BJ (cell line): Measurements from ENCODE around the gene TANC2. TPM values are rescaled to one million over a fixed set of nuclear protein-coding genes. Genes with fewer than 3 reads are reported as not detected.

Source experiments
- CTCF ChIA-PET: fragments of 350-600 bp; formaldehyde crosslinking; extraction: SDS; loops from one replicate; lab custom pipeline; 2021; ENCODE audit warnings: antibody characterized with exemption, inconsistent platforms; lab: Yijun Ruan, JAX
- POLR2A ChIA-PET: fragments of 300-600 bp; sonication (Branson Sonifier 250); formaldehyde crosslinking; extraction: SDS; loops from one replicate; lab custom pipeline; 2021; ENCODE audit warnings: antibody characterized with exemption; lab: Charles Lee
- DNase-seq: peaks from one replicate; pipeline ENCODE4 v3.0.0-alpha.2; 2011; ENCODE audit warnings: low read depth
- H3K27me3 ChIP-seq: 2 replicates; pipeline ENCODE4 v1.6.0; 2011; ENCODE audit warnings: low read length; ENCODE audit not compliant: control insufficient read depth, insufficient read depth
- H3K36me3 ChIP-seq: 2 replicates; pipeline ENCODE4 v1.5.1; 2011; ENCODE audit warnings: low read length; ENCODE audit not compliant: control insufficient read depth, insufficient read depth
- H3K4me3 ChIP-seq: 2 replicates; pipeline ENCODE4 v1.5.1; 2011; ENCODE audit warnings: low read depth, mild to moderate bottlenecking, control low read depth, low read length
- polyA plus RNA-seq: library from polyadenylated mRNA; depleted of rRNA; stranded (reverse); fragments of >200 nt; gene quantifications from 2 replicates; pipeline ENCODE4 v1.2.3, GENCODE V29; 2011
- TF ChIP-seq, protein P1 (sequence below): IDR thresholded peaks from 2 replicates; pipeline ENCODE4 v1.5.1; 2011; ENCODE audit warnings: low read depth, mild to moderate bottlenecking, control low read depth, inconsistent platforms, low read length, moderate library complexity; ENCODE audit not compliant: insufficient read depth

The TANC2 gene
- polyA plus RNA-seq, 1 experiment: 27.5 TPM

DNA sequence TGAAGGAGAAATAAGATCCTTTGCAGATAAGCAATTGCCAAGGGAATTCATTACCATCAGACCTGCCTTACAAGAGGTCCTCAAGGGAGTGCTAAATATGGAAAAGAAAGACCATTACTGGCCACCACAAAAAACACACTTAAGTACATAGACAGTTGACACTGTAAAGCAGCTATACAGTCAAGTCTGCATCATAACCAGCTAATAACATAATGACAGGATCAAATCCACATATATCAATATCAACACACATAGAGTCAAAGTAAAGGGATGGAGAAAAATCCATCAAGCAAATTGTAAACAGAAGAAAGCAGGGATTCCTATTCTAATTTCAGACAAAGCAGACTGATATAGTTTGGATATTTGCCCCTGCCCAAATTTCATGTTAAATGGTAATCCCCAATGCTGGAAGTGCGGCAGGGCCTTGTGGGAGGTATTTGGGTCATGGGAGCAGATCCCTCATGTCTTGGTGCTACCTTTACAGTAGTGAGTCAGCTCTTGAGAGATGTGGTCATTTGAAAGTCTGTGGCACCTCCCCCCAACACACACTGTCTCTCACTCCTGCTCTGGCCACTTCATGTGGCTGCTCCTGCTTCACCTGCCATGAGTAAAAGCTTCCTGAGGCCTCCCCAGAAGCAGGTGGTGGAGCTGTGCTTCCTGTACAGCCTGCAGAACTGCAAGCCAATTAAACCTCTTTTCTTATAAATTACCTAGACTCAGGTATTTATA is 32.8 kb downstream of the TANC2 start:
- H3K4me3 ChIP-seq: no peak overlapping the region
- CTCF ChIA-PET: interaction anchor here (1.4 to 1.9 kb wide), 2 partner anchors 9 to 12 kb away, joined by 3 to 4 read pairs; no protein-coding TSS in a partner anchor
- H3K27me3 ChIP-seq: no peaks in the 10 kb centered on the region
- no peak for DNase-seq
- POLR2A ChIA-PET: no interaction called here
- TF ChIP-seq, protein P1, sequence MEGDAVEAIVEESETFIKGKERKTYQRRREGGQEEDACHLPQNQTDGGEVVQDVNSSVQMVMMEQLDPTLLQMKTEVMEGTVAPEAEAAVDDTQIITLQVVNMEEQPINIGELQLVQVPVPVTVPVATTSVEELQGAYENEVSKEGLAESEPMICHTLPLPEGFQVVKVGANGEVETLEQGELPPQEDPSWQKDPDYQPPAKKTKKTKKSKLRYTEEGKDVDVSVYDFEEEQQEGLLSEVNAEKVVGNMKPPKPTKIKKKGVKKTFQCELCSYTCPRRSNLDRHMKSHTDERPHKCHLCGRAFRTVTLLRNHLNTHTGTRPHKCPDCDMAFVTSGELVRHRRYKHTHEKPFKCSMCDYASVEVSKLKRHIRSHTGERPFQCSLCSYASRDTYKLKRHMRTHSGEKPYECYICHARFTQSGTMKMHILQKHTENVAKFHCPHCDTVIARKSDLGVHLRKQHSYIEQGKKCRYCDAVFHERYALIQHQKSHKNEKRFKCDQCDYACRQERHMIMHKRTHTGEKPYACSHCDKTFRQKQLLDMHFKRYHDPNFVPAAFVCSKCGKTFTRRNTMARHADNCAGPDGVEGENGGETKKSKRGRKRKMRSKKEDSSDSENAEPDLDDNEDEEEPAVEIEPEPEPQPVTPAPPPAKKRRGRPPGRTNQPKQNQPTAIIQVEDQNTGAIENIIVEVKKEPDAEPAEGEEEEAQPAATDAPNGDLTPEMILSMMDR: no peak
- H3K36me3 ChIP-seq: no peaks in the 10 kb centered on the region

DNA sequence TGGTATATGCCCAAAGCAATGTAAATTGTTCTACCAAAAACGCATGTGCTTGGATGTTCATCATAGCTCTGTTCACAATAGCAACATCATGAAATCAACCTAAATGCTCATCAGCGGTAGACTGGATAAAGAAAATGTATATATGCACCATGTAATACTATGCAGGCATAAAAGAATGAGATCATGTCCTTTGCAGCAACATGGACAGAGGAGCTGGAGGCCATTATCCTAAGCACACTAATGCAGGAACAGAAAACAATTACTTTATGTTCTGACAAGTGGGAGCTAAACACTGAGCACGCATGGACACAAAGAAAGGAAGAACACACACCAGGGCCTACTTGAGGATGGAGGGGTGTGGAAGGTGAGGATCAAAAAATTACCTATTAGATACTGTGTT is 33.7 kb downstream of the TANC2 start:
- DNase-seq: no peak
- TF ChIP-seq, protein P1: no peak
- no peaks in the 10 kb centered on the region for H3K27me3 ChIP-seq
- H3K4me3 ChIP-seq: no peak overlapping the region
- ChIA-PET CTCF (interaction anchor here (1.4 to 1.9 kb wide), 2 partner anchors 9 to 13 kb away, joined by 3 to 4 read pairs; no protein-coding TSS in a partner anchor), POLR2A (interaction anchor here (0.6 kb wide), 1 partner anchor 21 kb away, joined by 3 read pairs; no protein-coding TSS in a partner anchor)
- no peaks in the 10 kb centered on the region for H3K36me3 ChIP-seq

DNA sequence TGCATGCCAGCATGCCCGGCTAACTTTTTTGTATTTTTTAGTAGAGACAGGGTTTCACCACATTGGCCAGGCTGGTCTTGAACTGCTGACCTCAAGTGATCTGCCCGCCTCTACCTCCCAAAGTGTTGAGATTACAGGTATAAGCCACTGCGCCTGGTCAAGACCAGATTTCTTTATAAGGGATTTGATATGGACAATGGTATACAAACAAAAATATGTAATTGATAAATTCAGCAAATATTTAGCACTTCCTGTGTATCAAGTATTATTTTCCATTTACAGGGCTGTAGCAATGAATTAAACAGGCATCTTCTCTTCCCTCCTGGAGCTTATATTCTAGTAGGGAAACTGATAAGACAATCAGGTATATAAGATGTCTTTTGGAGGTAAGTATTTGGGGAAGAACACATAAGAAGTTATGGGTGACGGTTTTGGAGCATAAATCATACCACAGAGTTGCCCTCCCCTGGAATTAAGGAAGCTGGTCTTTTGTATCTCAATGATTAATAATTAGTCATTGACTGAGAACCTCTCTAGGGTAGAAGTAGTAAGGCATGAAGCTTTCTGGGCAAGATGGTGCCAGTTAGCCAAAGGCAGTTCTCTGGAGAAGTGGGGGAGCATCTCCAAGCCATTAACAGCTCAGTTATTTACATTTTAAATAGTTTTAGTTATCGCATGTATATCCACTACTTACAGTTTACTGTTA is 35.8 kb downstream of the TANC2 start:
- Histone ChIP-seq H3K36me3 (no peaks in the 10 kb centered on the region), H3K27me3 (no peaks in the 10 kb centered on the region), H3K4me3 (no peak overlapping the region)
- ChIA-PET CTCF (no interaction called here), POLR2A (no interaction called here)
- no peak for DNase-seq
- TF ChIP-seq, protein P1: no peak

DNA sequence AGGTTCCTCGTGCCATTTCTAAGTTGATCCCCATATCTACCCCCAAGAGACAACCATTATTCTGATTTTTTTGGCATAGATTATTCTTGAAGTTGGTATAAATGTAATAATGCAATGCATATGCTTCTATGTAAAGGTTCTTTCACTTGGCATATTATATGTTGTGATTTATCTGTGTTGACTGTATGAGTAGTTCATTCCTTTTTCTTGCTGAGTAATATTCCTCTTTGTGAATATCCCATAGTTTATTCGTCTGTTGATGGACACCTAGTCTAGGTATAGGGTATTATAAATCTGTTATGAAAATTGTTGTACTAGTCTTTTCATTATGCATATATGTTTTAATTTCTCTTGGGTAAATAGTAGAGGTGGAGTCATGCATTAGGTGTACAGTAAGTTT is 36.6 kb downstream of the TANC2 start:
- TF ChIP-seq, protein P1: no peak
- Histone ChIP-seq H3K4me3 (no peak overlapping the region), H3K36me3 (no peaks in the 10 kb centered on the region), H3K27me3 (no peaks in the 10 kb centered on the region)
- no peak for DNase-seq
- POLR2A ChIA-PET: no interaction called here
- CTCF ChIA-PET: no interaction called here

DNA sequence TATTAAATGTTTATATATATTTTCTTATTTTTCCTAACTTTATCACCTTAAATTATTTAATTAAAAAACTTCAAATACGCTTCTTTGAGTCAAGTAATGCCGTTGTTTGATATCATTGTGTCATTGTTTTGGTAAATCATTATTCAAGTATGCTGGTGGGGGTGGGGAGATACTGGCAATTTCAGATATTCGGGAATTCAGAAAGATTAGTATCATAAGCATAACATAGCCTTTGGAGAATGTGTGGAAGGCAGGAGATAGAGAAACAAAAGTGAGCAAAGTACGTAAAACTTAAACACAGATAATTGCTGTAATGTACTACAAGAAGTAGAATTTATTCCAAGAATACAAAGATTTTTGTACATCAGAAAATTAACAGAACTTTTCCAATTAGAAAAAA is 49.8 kb downstream of the TANC2 start:
- Histone ChIP-seq H3K36me3 (peaks cover under 1% of the 10 kb centered on the region; the same call in 1 of the 2 replicates), H3K27me3 (no peaks in the 10 kb centered on the region), H3K4me3 (no peak overlapping the region)
- TF ChIP-seq, protein P1: no peak
- DNase-seq: no peak
- POLR2A ChIA-PET: no interaction called here
- CTCF ChIA-PET: no interaction called here
